HG03066 (cell line): ENCODE results near the gene CSMD2.
"Not testable (repeated sequence)": the region's sequence is repeated elsewhere in the genome, so short reads cannot be mapped to it uniquely, and the experiment has no call there.

Experiments
- ATAC-seq: cut with Tn5 transposase; IDR thresholded peaks from one replicate; pipeline ENCODE4 v1.9.1; 2021; ENCODE audit warnings: low read depth; ENCODE audit not compliant: unreplicated experiment

Gene CSMD2

DNA sequence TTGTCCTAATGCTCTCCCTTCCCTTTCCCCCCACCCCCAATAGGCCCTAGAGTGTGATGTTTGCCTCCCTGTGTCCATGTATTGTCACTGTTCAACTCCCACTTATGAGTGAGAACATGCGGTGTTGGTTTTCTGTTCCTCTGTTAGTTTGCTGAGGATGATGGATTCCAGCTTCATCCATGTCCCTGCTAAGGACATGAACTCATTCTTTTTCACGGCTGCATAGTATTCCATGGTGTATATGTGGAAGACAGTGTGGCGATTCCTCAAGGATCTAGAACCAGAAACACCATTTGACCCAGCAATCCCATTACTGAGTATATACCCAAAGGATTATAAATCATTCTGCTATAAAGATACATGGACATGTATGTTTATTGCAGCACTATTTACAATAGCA lies 148.7 kb downstream of the CSMD2 start:
- ATAC-seq: not testable (repeated sequence)

DNA sequence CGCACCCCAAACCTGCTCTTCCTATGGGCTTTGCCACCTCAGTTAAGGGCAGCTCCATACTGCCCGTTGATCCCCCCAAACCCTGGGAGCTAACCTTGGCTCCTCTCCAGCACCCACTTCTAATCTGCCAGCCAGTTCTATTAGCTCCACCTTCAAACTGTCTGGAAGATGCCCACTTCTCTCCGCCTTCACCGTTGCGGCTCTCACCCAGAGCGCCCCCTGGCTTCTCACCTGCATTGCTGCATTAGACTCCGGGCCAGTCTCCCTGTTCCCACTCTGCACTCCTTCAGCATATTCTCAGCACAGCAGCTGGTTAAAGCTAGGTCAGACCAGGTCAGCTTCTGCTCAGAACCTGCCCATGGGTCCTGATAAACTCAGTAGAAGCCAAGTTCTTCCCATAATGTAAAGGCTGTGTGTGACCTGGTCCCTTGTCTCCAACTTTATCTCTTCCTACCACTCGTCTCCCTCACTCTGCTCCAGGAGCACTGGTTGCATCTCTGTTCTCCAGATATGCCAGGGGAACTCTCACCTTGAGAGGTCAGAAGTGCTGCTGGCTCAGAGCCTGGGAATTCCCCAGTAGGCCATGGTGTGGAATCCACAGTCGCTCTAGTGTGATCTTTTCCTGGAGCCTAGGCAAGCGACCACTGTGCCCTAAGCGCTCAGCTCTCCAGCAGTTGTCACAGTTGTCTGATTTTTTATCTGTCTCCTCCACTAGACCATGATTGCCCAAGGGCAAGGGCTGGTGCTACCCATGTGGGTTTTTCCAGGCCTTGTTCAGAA lies 150.9 kb downstream of the CSMD2 start:
- no peak for ATAC-seq

DNA sequence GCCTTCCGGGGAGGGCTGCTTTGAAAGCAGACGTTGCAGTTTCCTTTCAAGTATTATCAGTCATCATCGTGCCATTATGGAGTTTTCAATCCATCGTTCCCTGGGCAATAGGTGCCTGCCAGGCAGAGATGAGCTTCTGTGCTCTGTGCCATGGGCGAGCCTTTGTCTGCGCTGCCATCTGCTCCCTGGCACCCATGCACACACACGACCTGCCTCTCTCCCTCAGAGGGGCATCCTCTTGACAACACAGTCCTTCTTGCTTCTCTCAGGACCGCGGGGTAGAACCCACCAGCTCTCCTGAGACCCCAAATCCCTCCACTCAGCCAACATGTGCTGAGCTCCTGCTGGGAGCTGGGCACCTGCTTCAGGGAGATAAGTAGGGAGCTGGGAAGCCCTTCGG lies 151.9 kb downstream of the CSMD2 start:
- ATAC-seq: no peak

DNA sequence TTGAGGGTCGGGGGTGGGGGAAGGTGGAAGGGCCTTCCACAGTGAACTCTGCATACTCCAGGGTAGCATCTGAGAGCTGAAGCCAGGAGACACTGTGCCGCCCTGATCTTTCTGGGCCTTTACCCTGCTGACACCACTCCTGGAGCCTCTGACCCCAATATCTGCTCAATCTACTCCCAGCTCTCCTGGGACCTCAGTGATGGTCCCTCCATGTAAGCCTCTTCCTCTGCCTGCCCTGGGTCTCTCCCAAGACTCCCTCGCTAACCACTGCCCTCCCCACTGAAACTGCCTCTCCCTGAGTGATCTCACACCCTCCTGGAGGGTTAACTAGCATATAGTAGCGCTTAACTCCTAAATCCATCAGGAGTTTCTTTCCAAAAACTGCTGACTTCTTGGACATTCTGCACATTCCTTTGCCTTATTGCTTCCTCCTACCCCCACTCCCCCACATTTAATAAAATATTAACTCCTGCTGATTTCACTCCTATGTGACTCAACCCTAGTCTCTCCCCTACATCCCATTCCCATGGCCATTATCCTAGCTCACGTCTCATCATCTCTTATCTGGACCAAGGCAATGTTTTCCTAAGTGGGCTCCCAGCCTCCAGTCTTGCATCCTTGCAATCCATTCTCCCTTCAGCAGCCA lies 155.6 kb downstream of the CSMD2 start:
- ATAC-seq: no peak

DNA sequence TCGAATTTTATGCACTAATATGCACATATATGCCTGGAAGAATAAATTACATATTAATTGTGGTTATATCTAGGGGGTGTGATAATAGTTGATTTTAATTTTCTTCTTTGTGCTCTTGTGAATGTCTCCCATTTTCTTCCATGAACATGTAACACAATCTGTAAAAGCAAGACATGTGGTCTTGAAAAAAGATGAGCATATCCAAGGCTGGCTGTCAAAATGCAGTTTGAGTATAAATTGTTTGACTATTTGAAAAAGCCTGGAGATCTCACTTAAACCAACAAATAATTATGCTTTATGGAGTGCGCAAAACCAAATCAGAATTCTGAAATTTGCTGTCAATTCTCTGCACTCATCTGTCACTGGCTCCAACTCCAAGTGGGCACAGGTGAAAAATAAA lies 157.3 kb downstream of the CSMD2 start:
- ATAC-seq: no peak

DNA sequence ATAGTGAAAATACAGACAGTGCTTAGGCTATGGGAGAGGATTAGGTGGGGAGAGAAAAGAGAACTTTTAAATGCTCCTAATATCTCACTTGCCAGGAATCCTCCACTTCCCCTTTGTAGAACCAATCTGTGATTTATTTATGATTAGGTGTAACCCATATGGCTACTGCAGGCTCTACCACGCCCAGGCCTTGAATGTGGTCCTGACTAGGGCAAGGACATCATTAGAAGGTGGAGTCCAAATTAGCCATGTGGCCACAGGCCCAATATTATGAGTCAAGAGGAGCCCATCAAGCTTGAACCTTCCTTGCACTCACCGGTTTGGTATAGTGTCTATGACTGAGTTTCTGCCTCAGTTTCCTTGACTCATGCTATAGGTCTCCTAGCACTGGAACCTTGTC lies 159.7 kb downstream of the CSMD2 start:
- ATAC-seq: no peak

DNA sequence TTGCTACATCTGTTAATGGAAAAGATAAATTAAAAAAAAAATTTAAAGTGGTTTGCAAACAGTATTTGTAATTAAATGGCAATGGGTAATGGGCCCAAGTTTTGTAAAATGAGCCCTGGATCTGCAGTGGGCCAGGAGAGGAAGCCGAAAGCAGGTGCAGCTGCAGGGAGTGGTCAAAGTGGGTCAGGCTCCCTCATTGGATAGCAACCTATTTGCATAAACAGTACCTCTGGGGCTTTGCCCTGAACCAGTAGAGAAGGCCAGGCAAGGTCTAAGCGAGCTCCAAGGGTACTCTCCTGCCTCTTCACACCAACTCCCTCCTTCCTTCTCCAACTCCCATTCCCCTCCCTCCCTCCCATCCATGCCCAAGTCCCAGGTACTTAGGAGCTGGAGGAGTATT lies 162.2 kb downstream of the CSMD2 start:
- ATAC-seq: no peak

DNA sequence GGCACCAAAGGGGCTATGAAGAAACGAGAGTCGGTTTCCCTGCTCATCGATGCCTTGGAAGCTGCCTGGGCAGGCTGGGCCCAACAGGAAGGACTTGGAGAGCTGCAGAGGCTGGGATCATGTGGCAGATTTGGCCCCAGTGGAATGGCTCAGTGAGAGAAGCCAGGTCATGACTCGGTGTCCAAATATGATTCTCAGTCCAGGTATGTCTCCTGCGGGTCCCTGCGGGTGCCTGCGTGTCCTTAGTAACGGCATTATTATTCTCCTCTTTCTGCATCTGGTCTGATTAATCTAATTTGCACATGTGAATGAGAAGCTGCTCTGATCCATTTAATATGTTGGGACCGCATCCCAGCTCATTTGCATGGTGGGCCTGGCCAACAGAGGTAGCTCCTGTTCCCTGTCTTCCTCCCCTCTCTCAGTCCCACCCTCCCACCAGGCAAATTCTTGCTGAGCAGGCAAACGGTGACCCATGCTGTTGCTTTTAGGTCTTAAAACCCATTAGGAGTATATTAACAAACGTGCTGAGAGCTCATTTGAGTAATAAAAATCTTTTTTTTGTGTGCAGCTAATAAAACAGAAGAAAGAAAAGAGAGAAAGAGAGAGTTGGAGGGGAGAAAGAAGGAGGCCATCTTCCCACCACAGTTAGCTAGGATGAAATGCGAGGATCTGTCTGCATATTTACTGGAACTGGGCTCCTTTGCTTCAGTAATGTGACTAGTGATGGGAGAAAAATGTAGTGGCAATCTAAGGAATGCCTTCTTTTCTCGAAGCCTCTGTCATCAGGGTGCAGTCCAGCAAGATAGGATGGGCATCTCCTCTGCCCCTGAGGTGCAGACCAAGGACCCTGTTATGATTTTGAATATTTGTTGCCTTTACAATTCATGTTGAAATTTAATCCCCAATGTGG lies 167.6 kb downstream of the CSMD2 start:
- no peak for ATAC-seq

DNA sequence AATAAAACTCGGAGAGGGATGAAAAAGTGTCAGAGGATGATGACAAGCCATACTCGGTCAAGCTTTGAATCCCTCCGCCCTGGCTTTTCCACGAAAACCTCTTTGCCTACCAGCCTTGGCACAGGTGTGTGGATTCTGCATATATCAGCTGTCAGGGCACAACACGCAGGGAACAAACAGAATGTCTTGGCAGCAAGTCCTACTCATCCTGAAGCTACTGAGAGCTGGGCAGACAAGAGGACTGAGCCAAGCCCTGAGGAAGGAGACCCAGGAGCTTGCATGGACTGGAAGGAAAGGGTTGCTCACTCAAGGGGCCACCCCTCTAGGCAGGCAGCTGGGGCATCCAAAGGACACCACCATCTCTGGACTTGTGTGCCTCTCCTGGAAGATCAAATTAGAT lies 168.7 kb downstream of the CSMD2 start:
- no peak for ATAC-seq

DNA sequence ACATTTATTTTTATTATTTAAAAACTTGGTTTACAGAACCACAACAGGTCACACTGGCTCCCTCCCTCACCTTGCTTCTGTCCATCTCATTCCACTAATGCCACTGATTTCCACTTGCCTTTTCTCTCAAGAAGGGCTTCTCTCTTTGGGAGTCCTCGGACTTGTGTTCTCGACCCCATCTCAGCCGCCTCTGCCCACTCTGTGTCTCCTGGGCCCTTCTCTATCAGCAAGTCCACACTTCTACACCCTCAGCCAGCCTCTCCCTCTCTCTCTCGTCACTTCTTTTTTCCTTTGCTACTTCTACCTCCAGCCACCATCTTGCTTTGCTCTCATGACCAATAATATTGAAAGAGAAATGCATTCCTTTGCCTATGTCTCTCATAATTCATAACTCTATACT lies 171.7 kb downstream of the CSMD2 start:
- no peak for ATAC-seq

DNA sequence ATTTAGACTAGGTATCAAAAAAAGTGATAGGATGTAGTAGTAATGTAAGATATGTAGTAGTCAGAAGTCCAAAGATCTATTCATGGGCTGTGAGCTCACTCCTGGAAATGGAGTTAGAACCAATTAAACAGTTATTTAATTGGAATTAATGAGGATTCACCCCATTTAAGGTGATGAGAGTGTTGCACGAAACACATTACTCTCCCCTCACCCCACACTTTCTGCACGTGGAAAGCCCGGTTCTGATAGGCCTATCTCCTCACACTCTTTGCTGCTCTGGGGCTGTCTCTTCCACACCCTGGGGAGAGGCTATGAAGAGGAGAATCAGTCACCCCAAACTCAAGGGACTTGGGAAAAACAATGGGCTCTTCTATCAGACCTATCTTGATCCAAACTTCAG lies 174.7 kb downstream of the CSMD2 start:
- ATAC-seq: no peak

DNA sequence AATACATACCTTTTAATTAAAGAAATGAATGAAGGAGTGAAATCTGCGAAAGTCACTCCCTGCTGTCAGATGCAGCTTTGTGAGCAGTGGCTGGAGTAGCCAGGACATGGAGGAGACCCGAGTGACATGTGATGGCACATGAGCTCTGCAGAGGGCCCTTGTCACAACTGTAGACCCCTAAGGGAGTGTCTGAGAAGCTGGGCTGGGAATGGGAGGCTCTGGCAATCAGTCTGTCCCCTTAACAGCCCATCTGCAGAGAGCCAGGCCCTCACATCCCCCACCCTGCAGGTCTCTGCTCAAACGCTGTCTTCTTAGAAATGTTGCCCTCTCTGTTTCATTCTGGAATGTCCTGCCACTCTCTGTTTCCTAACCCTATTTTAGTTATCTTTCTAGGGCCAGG lies 176.9 kb downstream of the CSMD2 start:
- no peak for ATAC-seq

DNA sequence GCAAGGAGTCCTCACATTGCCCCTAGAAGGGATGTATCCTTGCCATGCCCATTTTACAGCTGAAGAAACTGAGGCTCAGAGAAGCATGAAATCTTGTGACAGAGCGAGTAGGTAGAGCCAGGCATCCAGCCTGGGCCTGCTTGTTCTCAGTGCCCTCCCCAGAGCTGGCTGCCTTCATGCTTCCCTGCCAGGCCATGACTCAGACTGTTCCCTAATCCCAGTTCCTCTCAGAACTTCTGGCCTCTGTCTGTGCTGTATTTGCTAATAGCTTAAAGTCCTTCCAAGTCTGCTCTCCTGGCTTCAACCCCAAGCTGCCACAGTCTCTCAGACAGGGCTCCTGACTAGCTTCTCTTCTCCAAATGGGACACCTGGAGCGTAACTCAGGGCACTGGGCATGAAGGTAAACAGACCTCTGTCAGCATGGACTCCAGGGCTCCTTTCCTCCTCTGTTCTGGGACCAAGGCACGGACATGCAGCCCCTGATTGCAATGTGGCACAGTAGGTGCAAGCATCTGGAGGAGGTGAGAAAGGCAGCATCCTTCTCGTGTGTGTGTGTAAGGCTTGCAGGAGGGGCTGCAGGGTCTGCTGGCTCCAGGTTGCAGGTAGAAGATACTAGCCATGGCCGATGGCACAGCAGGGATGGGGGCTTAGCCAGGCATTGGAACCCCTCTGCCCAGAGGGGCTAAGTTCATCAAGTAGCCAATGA lies 178.5 kb downstream of the CSMD2 start:
- ATAC-seq: no peak

DNA sequence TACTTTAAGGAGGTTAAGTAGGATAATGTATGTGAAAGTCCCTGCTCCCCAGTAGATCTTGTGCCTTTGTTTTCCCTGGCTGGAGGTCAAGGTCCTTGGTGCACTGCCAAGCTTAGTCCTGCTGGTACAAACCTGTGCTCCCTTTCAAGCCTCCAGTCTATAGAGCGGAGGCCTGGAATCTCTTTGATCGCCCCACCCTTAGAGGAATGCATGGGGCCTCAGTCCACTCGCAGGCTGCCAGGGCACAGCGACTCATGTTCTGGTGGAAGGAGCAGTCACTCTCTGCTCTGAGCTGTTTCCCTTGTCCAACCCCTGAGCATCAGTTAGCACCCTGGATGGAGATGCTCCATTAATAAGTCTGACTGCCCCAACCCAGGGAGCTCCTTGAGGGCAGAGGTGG lies 179.4 kb downstream of the CSMD2 start:
- no peak for ATAC-seq

DNA sequence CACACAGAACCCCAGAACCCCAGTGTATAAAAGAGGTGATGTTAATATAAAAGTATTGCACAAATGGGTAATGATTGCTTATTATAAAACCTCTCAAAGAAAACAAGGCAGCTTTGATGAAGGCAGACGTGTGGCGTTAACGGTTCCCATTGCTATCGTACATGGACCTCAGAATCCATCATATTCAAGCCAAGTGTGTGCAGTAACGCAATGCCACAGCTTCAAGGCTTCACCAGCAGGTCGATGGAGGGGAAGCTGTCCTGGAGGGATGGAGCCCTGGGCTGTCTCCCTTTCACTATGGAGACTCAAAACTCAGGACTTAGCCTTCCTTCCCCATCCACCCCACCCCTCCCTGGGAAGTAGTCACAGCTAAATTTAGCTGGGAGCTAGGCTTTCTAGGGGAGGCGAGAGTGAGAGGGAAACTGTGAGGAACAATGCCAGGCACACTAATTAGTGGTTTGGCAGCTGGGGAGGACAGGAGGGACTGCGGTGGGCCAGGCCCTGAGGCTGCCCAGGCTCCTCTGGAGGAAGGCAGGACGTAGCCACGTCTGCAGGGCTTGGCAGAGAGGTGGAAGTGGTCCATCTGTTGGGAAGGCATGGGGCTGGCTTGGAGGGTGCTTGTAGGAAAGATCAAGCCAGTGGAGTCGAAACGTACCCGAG lies 180.0 kb downstream of the CSMD2 start:
- ATAC-seq: no peak

DNA sequence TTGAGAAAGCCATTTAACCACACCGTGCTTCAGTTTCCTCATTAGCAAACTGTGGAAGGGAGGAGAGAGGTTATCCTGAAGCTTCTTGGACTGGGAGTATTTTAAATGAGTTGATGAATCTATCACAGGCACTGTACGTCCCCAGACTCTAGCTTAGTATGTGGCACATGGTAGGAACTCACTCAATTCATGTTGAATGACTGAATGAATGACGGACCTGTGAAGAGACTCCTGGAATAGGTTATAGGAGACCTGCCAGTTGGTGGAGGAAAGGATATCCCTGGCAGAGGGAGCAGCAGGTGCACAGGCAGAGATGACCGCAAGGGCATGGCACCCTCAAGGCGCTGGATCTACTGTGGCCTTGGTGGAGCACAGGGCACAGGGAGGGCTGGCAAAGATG lies 182.6 kb downstream of the CSMD2 start:
- no peak for ATAC-seq

DNA sequence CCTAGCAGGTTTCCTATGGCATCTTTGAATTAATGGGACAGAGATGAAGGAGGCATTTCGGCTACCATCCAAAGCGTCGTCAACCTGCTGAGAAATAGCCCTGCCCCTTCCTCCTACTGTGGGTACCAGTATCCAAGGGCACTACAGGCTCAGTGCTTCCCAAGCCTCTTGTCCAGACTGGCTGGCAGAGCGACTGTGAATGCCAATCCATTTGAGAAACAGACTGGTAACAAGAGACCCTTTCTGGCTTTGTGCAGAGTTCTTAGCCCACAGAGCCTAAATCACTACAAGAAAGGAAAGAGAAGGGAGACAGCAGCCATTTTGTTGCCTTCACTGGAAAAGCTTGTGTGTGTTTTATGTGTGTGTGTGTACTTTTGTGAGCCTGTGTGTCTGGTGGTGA lies 185.7 kb downstream of the CSMD2 start:
- ATAC-seq: no peak

DNA sequence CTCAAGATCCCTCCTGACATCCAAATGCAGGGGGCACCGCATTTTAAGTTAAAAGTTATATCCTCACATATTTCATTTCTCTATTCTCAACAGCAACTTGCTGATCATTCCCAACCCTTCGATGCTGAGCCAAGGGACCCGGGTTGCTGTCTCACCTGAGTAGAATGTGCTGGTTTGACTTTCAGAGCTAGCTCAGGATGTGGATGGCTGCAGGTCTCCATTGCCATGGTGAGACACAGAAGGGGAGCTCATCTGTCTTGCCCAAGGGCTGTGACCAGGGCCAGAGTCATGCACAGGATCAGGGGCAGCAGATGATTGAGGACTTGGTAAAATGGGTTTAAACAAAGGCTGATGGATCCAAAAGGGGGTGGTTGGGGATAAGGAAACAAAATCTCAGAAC lies 189.1 kb downstream of the CSMD2 start:
- no peak for ATAC-seq

DNA sequence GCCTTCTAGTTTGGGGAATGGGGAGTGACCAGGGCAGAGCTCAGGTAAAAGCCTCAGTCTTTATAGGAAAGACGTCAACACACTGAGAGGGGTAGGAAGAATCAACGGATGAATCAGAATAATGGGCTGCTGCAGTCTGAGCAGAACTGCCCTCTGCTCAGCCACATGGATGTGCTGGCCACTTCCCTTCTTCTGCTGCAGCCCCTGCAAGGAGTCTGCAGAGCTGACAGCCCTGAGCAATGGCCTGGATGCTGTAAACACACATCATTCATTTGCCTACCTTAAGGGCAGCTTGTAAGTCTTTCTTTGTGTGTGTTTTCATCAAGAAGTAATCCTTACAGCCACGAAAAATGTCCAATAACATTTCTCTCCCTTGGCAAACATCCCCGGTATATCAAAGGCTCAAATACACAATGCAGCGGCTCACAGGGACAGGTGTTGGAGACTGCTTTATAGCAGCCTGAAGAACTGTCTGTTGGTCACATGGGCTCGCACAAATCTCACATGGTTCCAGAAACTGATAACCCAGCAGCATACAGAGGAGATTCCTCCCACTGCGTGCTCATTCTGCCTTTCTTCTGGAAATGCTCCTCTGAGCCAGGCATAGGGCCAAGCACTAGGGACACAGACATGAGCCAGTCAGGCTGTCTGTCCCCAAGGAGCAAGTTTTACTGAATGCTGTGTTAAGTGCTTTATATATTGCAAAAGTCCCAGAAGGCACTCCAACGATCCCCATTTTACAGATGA lies 191.1 kb downstream of the CSMD2 start:
- ATAC-seq: no peak
